HCT116 (cell line): ENCODE data around the gene MSH3. TPM values are rescaled to one million over a fixed set of nuclear protein-coding genes. Genes with fewer than 3 reads are reported as not detected.

Experiments
- ATAC-seq: fragments of 200-7000 bp; cut with Tn5 transposase; 2 replicates; pipeline ENCODE4 v1.9.1; 2020; ENCODE audit warnings: mild to moderate bottlenecking, moderate library complexity
- BruUV-seq: library from RNA; stranded (reverse); fragments of 400-500 nt; replicated peaks from 2 replicates; lab custom pipeline; 2021; lab: Mats Ljungman, UMichigan
- CTCF ChIA-PET: fragments of 300-600 bp; sonication (Branson Sonifier 250); formaldehyde crosslinking; loops from one replicate; lab custom pipeline; 2021; ENCODE audit warnings: antibody characterized with exemption; lab: Charles Lee
- POLR2A ChIA-PET: fragments of 300-600, 350-600 bp; sonication (Branson Sonifier 250); formaldehyde crosslinking; loops from one replicate; lab custom pipeline; 2021; ENCODE audit warnings: antibody characterized with exemption; lab: Charles Lee
- RAD21 ChIA-PET, 2 experiments: fragments of 300-600 bp; sonication (Branson Sonifier 250); formaldehyde crosslinking; loops; one replicate each; lab custom pipeline; 2023; ENCODE audit warnings: low total read pairs in 2 of 2; ENCODE audit not compliant: uncharacterized antibody in 2 of 2, unreplicated experiment in 2 of 2, low non-redundant PET in 1 of 2; lab: Charles Lee
- DNase-seq: peaks from one replicate; pipeline ENCODE4 v3.0.0-alpha.2; 2010; ENCODE audit warnings: low read depth, low spot score
- H2AFZ ChIP-seq: fragments of 200-600 bp; shearing (Covaris generic), sonication (generic); 2 replicates; pipeline ENCODE4 v1.6.1; 2017; ENCODE audit warnings: low read depth, mixed run types, mixed read lengths, antibody characterized with exemption, low read length; ENCODE audit not compliant: poor library complexity, severe bottlenecking
- H3K27ac ChIP-seq: 2 replicates; pipeline ENCODE4 v1.5.1; 2012; ENCODE audit warnings: low read depth, low read length
- H3K27me3 ChIP-seq: fragments of 200-600 bp; sonication (generic); 2 replicates; pipeline ENCODE4 v1.6.1; 2016; ENCODE audit warnings: mixed run types, low read length, mixed read lengths; ENCODE audit not compliant: insufficient read depth
- H3K36me3 ChIP-seq, 2 experiments: fragments of 200-500 bp in 1 of 2; fragments of 200-600 bp in 1 of 2; sonication (Bioruptor generic) in 1 of 2; sonication (generic) in 1 of 2; 2 replicates each; pipeline versions ENCODE4 v1.5.1 to v1.6.1; 2014 to 2016; ENCODE audit warnings: low read length in 2 of 2, inconsistent platforms in 1 of 2, mixed read lengths in 1 of 2, mixed run types in 1 of 2; ENCODE audit not compliant: insufficient read depth in 2 of 2, control insufficient read depth in 1 of 2
- H3K4me1 ChIP-seq, 2 experiments: fragments of 200-600 bp in 1 of 2; sonication (generic) in 1 of 2; 2 replicates each; pipeline versions ENCODE4 v1.5.1 to v1.6.1; 2012 to 2017; ENCODE audit warnings: low read length in 2 of 2, inconsistent platforms in 1 of 2, mild to moderate bottlenecking in 1 of 2, mixed read lengths in 1 of 2, mixed run types in 1 of 2, moderate library complexity in 1 of 2; ENCODE audit not compliant: insufficient read depth in 2 of 2, control insufficient read depth in 1 of 2
- H3K4me2 ChIP-seq: fragments of 200-600 bp; sonication (generic); 2 replicates; pipeline ENCODE4 v1.6.1; 2017; ENCODE audit warnings: mixed run types, low read length, mixed read lengths
- H3K4me3 ChIP-seq, 2 experiments: fragments of 200-600 bp in 1 of 2; sonication (generic) in 1 of 2; replicated peaks in 1 of 2; 2 replicates each; pipeline ENCODE4 v1.5.1; 2011 to 2016; ENCODE audit warnings: low read length in 2 of 2, control low read depth in 1 of 2, low read depth in 1 of 2, mild to moderate bottlenecking in 1 of 2, mixed read lengths in 1 of 2, mixed run types in 1 of 2
- H3K79me2 ChIP-seq: fragments of 200-600 bp; sonication (generic); 2 replicates; pipeline ENCODE4 v1.6.1; 2017; ENCODE audit warnings: mild to moderate bottlenecking, mixed run types, low read length, moderate library complexity, mixed read lengths; ENCODE audit not compliant: insufficient read depth
- H3K9ac ChIP-seq: fragments of 200-600 bp; sonication (generic); 2 replicates; pipeline ENCODE4 v1.6.1; 2016; ENCODE audit warnings: low read length, mixed read lengths
- H3K9me2 ChIP-seq: fragments of 200-600 bp; sonication (generic), shearing (Covaris generic); 2 replicates; pipeline ENCODE4 v1.6.1; 2017; ENCODE audit warnings: mixed run types, mild to moderate bottlenecking, moderate library complexity; ENCODE audit not compliant: insufficient read depth
- H3K9me3 ChIP-seq, 2 experiments: fragments of 200-500 bp in 1 of 2; fragments of 200-600 bp in 1 of 2; sonication (Bioruptor generic) in 1 of 2; sonication (generic) in 1 of 2; 2 replicates each; pipeline ENCODE4 v1.6.1; 2014 to 2017; ENCODE audit warnings: low read length in 2 of 2, mixed read lengths in 2 of 2, inconsistent platforms in 1 of 2, low read depth in 1 of 2, mild to moderate bottlenecking in 1 of 2, mixed run types in 1 of 2, moderate library complexity in 1 of 2; ENCODE audit not compliant: control insufficient read depth in 1 of 2, insufficient read depth in 1 of 2
- H4K20me1 ChIP-seq: fragments of 200-600 bp; sonication (generic), shearing (Covaris generic); 2 replicates; pipeline ENCODE4 v1.6.1; 2017; ENCODE audit warnings: mixed run types, mild to moderate bottlenecking, moderate library complexity; ENCODE audit not compliant: insufficient read depth
- CBX3 ChIP-seq: IDR thresholded peaks from 2 replicates; pipeline ENCODE4 v1.6.1; 2012; ENCODE audit warnings: low read depth
- CEBPB ChIP-seq: IDR thresholded peaks from 2 replicates; pipeline ENCODE4 v1.6.1; 2012; ENCODE audit warnings: low read depth
- CTCF ChIP-seq, 3 experiments: fragments of 200-600 bp in 1 of 3; sonication (generic) in 1 of 3; IDR thresholded peaks in 2 of 3; conservative IDR thresholded peaks in 1 of 3; 2 replicates each; pipeline ENCODE4 v1.5.1; 2012 to 2017; ENCODE audit warnings: low read depth in 2 of 3, low read length in 2 of 3, antibody characterized with exemption in 1 of 3, borderline replicate concordance in 1 of 3, control low read depth in 1 of 3, mild to moderate bottlenecking in 1 of 3, mixed read lengths in 1 of 3, mixed run types in 1 of 3, moderate library complexity in 1 of 3; ENCODE audit not compliant: insufficient read depth in 1 of 3
- EGR1 ChIP-seq: IDR thresholded peaks from 2 replicates; pipeline ENCODE4 v1.6.1; 2012; ENCODE audit warnings: low read depth
- ELF1 ChIP-seq: IDR thresholded peaks from 2 replicates; pipeline ENCODE4 v1.6.1; 2012; ENCODE audit warnings: low read depth, borderline replicate concordance
- EZH2 ChIP-seq: fragments of 200-600 bp; sonication (generic); IDR thresholded peaks from 2 replicates; pipeline ENCODE4 v1.6.1; 2017; ENCODE audit warnings: antibody characterized with exemption, mixed run types
- EZH2phosphoT487 ChIP-seq: fragments of 200-600 bp; IDR thresholded peaks from 2 replicates; pipeline ENCODE4 v1.6.1; 2018; ENCODE audit warnings: antibody characterized with exemption, borderline replicate concordance
- FOSL1 ChIP-seq: IDR thresholded peaks from 2 replicates; pipeline ENCODE4 v1.6.1; 2012; ENCODE audit warnings: low read depth
- JUND ChIP-seq: IDR thresholded peaks from 2 replicates; pipeline ENCODE4 v1.6.1; 2012
- MAX ChIP-seq: IDR thresholded peaks from 2 replicates; pipeline ENCODE4 v1.6.1; 2012
- POLR2A ChIP-seq: IDR thresholded peaks from 2 replicates; pipeline ENCODE4 v1.7.0; 2011; ENCODE audit warnings: borderline replicate concordance; ENCODE audit not compliant: insufficient read depth, insufficient read length; ENCODE audit errors: extremely low read depth
- POLR2AphosphoS5 ChIP-seq: IDR thresholded peaks from 2 replicates; pipeline ENCODE4 v1.6.1; 2011; ENCODE audit warnings: mild to moderate bottlenecking, low read depth, low read length, moderate library complexity
- RAD21 ChIP-seq: IDR thresholded peaks from 2 replicates; pipeline ENCODE4 v1.6.1; 2012; ENCODE audit warnings: low read depth, mild to moderate bottlenecking
- SIN3A ChIP-seq: IDR thresholded peaks from 2 replicates; pipeline ENCODE4 v1.6.1; 2012; ENCODE audit warnings: low read depth
- SP1 ChIP-seq: IDR thresholded peaks from 2 replicates; pipeline ENCODE4 v1.6.1; 2012; ENCODE audit warnings: low read depth
- SRF ChIP-seq: IDR thresholded peaks from 2 replicates; pipeline ENCODE4 v1.6.1; 2012; ENCODE audit warnings: low read depth
- TCF7L2 ChIP-seq: IDR thresholded peaks from 2 replicates; pipeline ENCODE4 v1.7.0; 2011; ENCODE audit warnings: borderline replicate concordance, inconsistent platforms; ENCODE audit not compliant: insufficient read depth, insufficient read length; ENCODE audit errors: extremely low read depth
- YY1 ChIP-seq: IDR thresholded peaks from 2 replicates; pipeline ENCODE4 v1.6.1; 2011; ENCODE audit warnings: low read length, low read depth, moderate library complexity, mild to moderate bottlenecking; ENCODE audit not compliant: insufficient replicate concordance; ENCODE audit errors: extremely low read depth
- ZBTB33 ChIP-seq: IDR thresholded peaks from 2 replicates; pipeline ENCODE4 v1.6.1; 2011; ENCODE audit warnings: mild to moderate bottlenecking, low read length, moderate library complexity; ENCODE audit not compliant: insufficient replicate concordance; ENCODE audit errors: extremely low read depth
- ZFX ChIP-seq: fragments of 450-650 bp; IDR thresholded peaks from 2 replicates; pipeline ENCODE4 v1.6.1; 2017
- intact Hi-C: fragments of 100-400 bp; cut with micrococcal nuclease; formaldehyde crosslinking; loops from 2 replicates; pipeline ENCODE4 v1.10.0; 2022
- total RNA-seq: library from RNA; stranded (reverse); gene quantifications from one replicate; pipeline ENCODE4 v1.2.1, GENCODE V29; 2021; ENCODE audit not compliant: unreplicated experiment

The MSH3 gene
- total RNA-seq, 1 experiment from 2014 or later: 4.9 TPM

GRCh38 chr5:80622756-80623155 is 31.7 kb upstream of the MSH3 start:
- CTCF ChIA-PET: no interaction called here
- Histone ChIP-seq H3K9me2 (no peaks in the 10 kb centered on the region), H3K27me3 (no peaks in the 10 kb centered on the region), H4K20me1 (no peaks in the 10 kb centered on the region), H2AFZ (no peak overlapping the region), H3K4me2 (no peak overlapping the region), H3K4me3 (no peak overlapping the region), H3K36me3 (no peaks in the 10 kb centered on the region), H3K9me3 (no peaks in the 10 kb centered on the region), H3K9ac (no peak overlapping the region), H3K27ac (no peak overlapping the region), H3K79me2 (no peaks in the 10 kb centered on the region), H3K4me1 (no peaks in the 10 kb centered on the region)
- POLR2A ChIA-PET: no interaction called here
- intact Hi-C loops: no loop called here
- no peak for DNase-seq
- no peak for ATAC-seq
- no TSS peak for BruUV-seq
- RAD21 ChIA-PET: no interaction called here
- TF ChIP-seq TCF7L2 (no peak), EZH2 (no peak), ZFX (no peak), ZBTB33 (no peak), SP1 (no peak), EGR1 (no peak), CEBPB (no peak), POLR2AphosphoS5 (no peak), EZH2phosphoT487 (no peak), SIN3A (no peak), YY1 (no peak), JUND (no peak), MAX (no peak), FOSL1 (no peak), ELF1 (no peak), SRF (no peak), RAD21 (no peak), CTCF (IDR thresholded peaks at IDR 0.05 in 2 of 3, conservative IDR thresholded peaks at IDR 0.05 in 1 of 3; ENCODE audit: borderline replicate concordance in 1 of 3, insufficient read depth in 1 of 3, low read depth in 2 of 3, low read length in 2 of 3) (no peak), POLR2A (no peak), CBX3 (no peak)
